DOHH2 (cell line): ENCODE results near the gene SELPLG.

ENCODE experiments used
- CTCF ChIP-seq: fragments of 200-600 bp; sonication (generic); IDR thresholded peaks from one replicate; pipeline ENCODE4 v1.5.1; 2014; ENCODE audit warnings: antibody characterized with exemption, mild to moderate bottlenecking, low read depth, low read length; ENCODE audit not compliant: poor library complexity, severe bottlenecking
- EZH2phosphoT487 ChIP-seq: fragments of 200-600 bp; sonication (generic); IDR thresholded peaks from 2 replicates; pipeline ENCODE4 v1.6.1; 2017; ENCODE audit warnings: borderline replicate concordance, mild to moderate bottlenecking, antibody characterized with exemption, low read length, moderate library complexity, mixed read lengths

GRCh38 chr12:108663324-108664015, 29.8 kb upstream of the SELPLG start:
- TF ChIP-seq CTCF (no peak), EZH2phosphoT487 (no peak)
